HepG2 (cell line): ENCODE measurements around the gene ANKRD55. TPM values are rescaled to one million over a fixed set of nuclear protein-coding genes. Genes with fewer than 3 reads are reported as not detected.

Experiments used
- CCDC6 ChIP-seq: sonication (generic); formaldehyde crosslinking; IDR thresholded peaks from 2 replicates; pipeline ENCODE4 v1.8.1; 2022; ENCODE audit warnings: mild to moderate bottlenecking, missing genetic modification reagents, moderate library complexity
- FOSL2 ChIP-seq: sonication (generic); formaldehyde crosslinking; IDR thresholded peaks from 2 replicates; pipeline ENCODE4 v1.4.0; 2020; ENCODE audit warnings: missing genetic modification reagents
- GABPA ChIP-seq, 2 experiments: IDR thresholded peaks; 2 replicates each; pipeline ENCODE4 v1.6.1; 2011 to 2016; ENCODE audit warnings: low read depth in 2 of 2, low read length in 1 of 2, missing biosample characterization in 1 of 2, missing genetic modification characterization in 1 of 2
- HMGXB4 ChIP-seq, 2 experiments: sonication (generic) in 1 of 2; formaldehyde crosslinking in 1 of 2; IDR thresholded peaks; 2 replicates each; pipeline versions ENCODE4 v1.4.0 to v1.6.1; 2018 to 2020; ENCODE audit warnings: missing genetic modification reagents in 2 of 2, borderline replicate concordance in 1 of 2, low read depth in 1 of 2, mild to moderate bottlenecking in 1 of 2, missing biosample characterization in 1 of 2
- HNRNPH1 ChIP-seq: fragments of 200-400 bp; formaldehyde crosslinking; optimal IDR thresholded peaks from 2 replicates; pipeline ENCODE3; 2017; ENCODE audit warnings: mild to moderate bottlenecking, low read depth, low read length
- KLF12 ChIP-seq: sonication (generic); formaldehyde crosslinking; IDR thresholded peaks from 2 replicates; pipeline ENCODE4 v1.4.0; 2020; ENCODE audit warnings: missing genetic modification reagents, borderline replicate concordance
- MAF1 ChIP-seq: sonication (generic); formaldehyde crosslinking; IDR thresholded peaks from 2 replicates; pipeline ENCODE4 v1.5.0; 2020; ENCODE audit warnings: missing genetic modification reagents, borderline replicate concordance
- MAFK ChIP-seq, 2 experiments: IDR thresholded peaks in 1 of 2; conservative IDR thresholded peaks in 1 of 2; 2 replicates each; pipeline ENCODE4 v1.6.1; 2011; ENCODE audit warnings: improper control_type of control experiment in 2 of 2, low read length in 2 of 2
- MLXIP ChIP-seq: sonication (generic); formaldehyde crosslinking; IDR thresholded peaks from 2 replicates; pipeline ENCODE4 v1.9.0; 2021; ENCODE audit warnings: missing genetic modification reagents, borderline replicate concordance
- MXI1 ChIP-seq: IDR thresholded peaks from 3 replicates; pipeline ENCODE4 v1.6.1; 2012; ENCODE audit warnings: low read depth, low read length, inconsistent platforms, borderline replicate concordance
- NCOA2 ChIP-seq: sonication (generic); formaldehyde crosslinking; IDR thresholded peaks from 2 replicates; pipeline ENCODE4 v1.8.0; 2022; ENCODE audit warnings: inconsistent platforms
- RNF2 ChIP-seq: fragments of 450-650 bp; conservative IDR thresholded peaks from 2 replicates; pipeline ENCODE4 v1.6.1; 2016; ENCODE audit warnings: low read depth
- RXRB ChIP-seq: IDR thresholded peaks from 2 replicates; pipeline ENCODE4 v1.6.1; 2016; ENCODE audit warnings: borderline replicate concordance, missing genetic modification reagents, missing compliant biosample characterization
- SALL1 ChIP-seq: sonication (generic); formaldehyde crosslinking; IDR thresholded peaks from 2 replicates; pipeline ENCODE4 v1.8.0; 2022; ENCODE audit warnings: mild to moderate bottlenecking, missing genetic modification reagents
- SMAD3 ChIP-seq: sonication (generic); formaldehyde crosslinking; IDR thresholded peaks from 2 replicates; pipeline ENCODE4 v1.4.0; 2020; ENCODE audit warnings: missing genetic modification reagents
- WIZ ChIP-seq: sonication (generic); formaldehyde crosslinking; IDR thresholded peaks from 2 replicates; pipeline ENCODE4 v1.5.1; 2020; ENCODE audit warnings: mild to moderate bottlenecking, missing genetic modification reagents
- YEATS4 ChIP-seq: sonication (generic); formaldehyde crosslinking; IDR thresholded peaks from 2 replicates; pipeline ENCODE4 v1.4.0; 2020; ENCODE audit warnings: missing genetic modification reagents, borderline replicate concordance
- ZBTB46 ChIP-seq: sonication (generic); formaldehyde crosslinking; IDR thresholded peaks from 2 replicates; pipeline ENCODE4 v1.4.0; 2020; ENCODE audit warnings: mild to moderate bottlenecking, missing genetic modification reagents, borderline replicate concordance
- ZNF12 ChIP-seq: sonication (generic); formaldehyde crosslinking; IDR thresholded peaks from 2 replicates; pipeline ENCODE4 v1.5.0; 2020; ENCODE audit warnings: missing genetic modification reagents
- ZNF121 ChIP-seq: sonication (generic); formaldehyde crosslinking; IDR thresholded peaks from 2 replicates; pipeline ENCODE4 v1.5.0; 2020; ENCODE audit warnings: mild to moderate bottlenecking, missing genetic modification reagents
- ZNF343 ChIP-seq: sonication (generic); formaldehyde crosslinking; IDR thresholded peaks from 2 replicates; pipeline ENCODE4 v1.4.0; 2020; ENCODE audit warnings: mild to moderate bottlenecking, missing genetic modification reagents
- ZNF547 ChIP-seq: sonication (generic); formaldehyde crosslinking; IDR thresholded peaks from 2 replicates; pipeline ENCODE4 v1.5.1; 2020; ENCODE audit warnings: mild to moderate bottlenecking, missing genetic modification reagents
- ZNF558 ChIP-seq: sonication (generic); formaldehyde crosslinking; IDR thresholded peaks from 2 replicates; pipeline ENCODE4 v1.9.0; 2022; ENCODE audit warnings: mild to moderate bottlenecking, missing genetic modification reagents, borderline replicate concordance
- ZNF616 ChIP-seq: sonication (generic); formaldehyde crosslinking; IDR thresholded peaks from 2 replicates; pipeline ENCODE4 v1.5.0; 2020; ENCODE audit warnings: low read depth, mild to moderate bottlenecking, missing genetic modification reagents
- polyA plus RNA-seq, 8 experiments: library from polyadenylated mRNA; depleted of rRNA in 3 of 8; stranded (reverse) in 7 of 8; unstranded in 1 of 8; fragments of >200 nt; fragmentation: Illumina TruSeq in 4 of 8; extraction: Trizol in 4 of 8; gene quantifications; 2 replicates each; pipeline versions ENCODE4 v1.2.1 to v1.2.3, GENCODE V29; 2011 to 2016; ENCODE audit warnings: low read depth in 4 of 8, missing spikeins in 1 of 8, mixed read lengths in 1 of 8; ENCODE audit not compliant: insufficient read depth in 1 of 8
- total RNA-seq, 5 experiments: library from RNA; depleted of rRNA; stranded (reverse); fragments of >200 nt; fragmentation: Illumina TruSeq; extraction: Trizol; gene quantifications; 2 replicates each; pipeline ENCODE4 v1.2.3, GENCODE V29; 2016; ENCODE audit warnings: low read depth in 1 of 5

ANKRD55 gene
- total and polyA plus RNA-seq, 2 of the 13 experiments (the other 11 are each of a cell fraction or from before 2014, with no cell fraction given), result 0.11 to 0.28 TPM

GRCh38 chr5:56123531-56124243, 109.4 kb downstream of the ANKRD55 start (continued):
- peak; percentile 95 for TF ChIP-seq RXRB (CRISPR knock-in tag)
- no peak for TF ChIP-seq ZNF547
- peak; percentile 93 for TF ChIP-seq FOSL2
- no peak for TF ChIP-seq ZNF121 (CRISPR knock-in tag)
- TF ChIP-seq ZNF12, result no peak
- TF ChIP-seq ZNF343, result peak; percentile 11; the same call in 1 of the 2 replicates
- TF ChIP-seq MXI1, result peak; percentile 64; the same call in 1 of the 3 replicates
- peak in 1 of 2 experiments; percentile 68; a peak in 1 of 4 replicates for TF ChIP-seq HMGXB4 (CRISPR knock-in tag; IDR thresholded peaks at IDR 0.05; ENCODE audit: borderline replicate concordance in 1 of 2, low read depth in 1 of 2)
- peak; percentile 99 for TF ChIP-seq SALL1 (CRISPR knock-in tag)
- TF ChIP-seq WIZ (CRISPR knock-in tag), result no peak
- no peak for TF ChIP-seq ZBTB46 (CRISPR knock-in tag)
- no peak for TF ChIP-seq RNF2
- no peak for TF ChIP-seq ZNF616 (CRISPR knock-in tag)
- TF ChIP-seq MAFK (conservative IDR thresholded peaks at IDR 0.05 in 1 of 2, IDR thresholded peaks at IDR 0.05 in 1 of 2; ENCODE audit: low read length in 2 of 2), result no peak
- TF ChIP-seq YEATS4 (CRISPR knock-in tag), result no peak
- peak; percentile 98 for TF ChIP-seq NCOA2 (CRISPR knock-in tag)
- no peak for TF ChIP-seq MAF1 (CRISPR knock-in tag)
- no peak for TF ChIP-seq GABPA (IDR thresholded peaks at IDR 0.05; ENCODE audit: low read depth, low read length)
- TF ChIP-seq GABPA (CRISPR knock-in tag; IDR thresholded peaks at IDR 0.05; ENCODE audit: low read depth), result peak; percentile 52
- TF ChIP-seq SMAD3, result peak; percentile 57; the same call in 1 of the 2 replicates
- TF ChIP-seq HNRNPH1, result no peak
- TF ChIP-seq ZNF558 (CRISPR knock-in tag), result no peak; the same call in 1 of the 2 replicates
- peak; percentile 73; the same call in 1 of the 2 replicates for TF ChIP-seq KLF12 (CRISPR knock-in tag)
- no peak for TF ChIP-seq MLXIP (CRISPR knock-in tag)
- peak; percentile 89; the same call in 1 of the 2 replicates for TF ChIP-seq CCDC6
